CD14-positive monocyte (primary cell): ENCODE results near the gene SELL. TPM values are rescaled to one million over a fixed set of nuclear protein-coding genes. Genes with fewer than 3 reads are reported as not detected.

Experiments
- DNase-seq, 3 donors: peaks; one replicate each; pipeline ENCODE4 v3.0.0-alpha.2; 2011 to 2022
- H2AFZ ChIP-seq: 2 replicates; pipeline ENCODE4 v1.6.0; 2012; ENCODE audit warnings: mild to moderate bottlenecking, low read depth, low read length, inconsistent platforms; ENCODE audit not compliant: insufficient read depth, poor library complexity, severe bottlenecking
- H3K27ac ChIP-seq, 2 donors: 1 replicate in 1 of 2; 2 replicates in 1 of 2; pipeline ENCODE4 v1.5.1; 2012 to 2013; ENCODE audit warnings: low read length in 2 of 2, control low read depth in 1 of 2, inconsistent platforms in 1 of 2, low read depth in 1 of 2, mild to moderate bottlenecking in 1 of 2
- H3K27me3 ChIP-seq, 2 donors: one replicate each; pipeline versions ENCODE4 v1.6.0 to v1.6.1; 2011 to 2013; ENCODE audit warnings: low read length in 2 of 2; ENCODE audit not compliant: control insufficient read depth in 2 of 2, insufficient read depth in 2 of 2
- H3K36me3 ChIP-seq, 2 donors: replicated peaks in 1 of 2; 1 replicate in 1 of 2; 2 replicates in 1 of 2; pipeline versions ENCODE4 v1.5.1 to v1.6.1; 2012 to 2013; ENCODE audit warnings: low read length in 2 of 2, control low read depth in 1 of 2, inconsistent platforms in 1 of 2, mild to moderate bottlenecking in 1 of 2; ENCODE audit not compliant: insufficient read depth in 2 of 2, control insufficient read depth in 1 of 2
- H3K4me1 ChIP-seq, 2 donors: 1 replicate in 1 of 2; 2 replicates in 1 of 2; pipeline versions ENCODE4 v1.5.1 to v1.6.1; 2012 to 2013; ENCODE audit warnings: low read length in 2 of 2, control low read depth in 1 of 2, inconsistent platforms in 1 of 2, mild to moderate bottlenecking in 1 of 2, moderate library complexity in 1 of 2; ENCODE audit not compliant: insufficient read depth in 2 of 2, control insufficient read depth in 1 of 2
- H3K4me2 ChIP-seq: replicated peaks from 2 replicates; pipeline ENCODE3; 2012; ENCODE audit warnings: low read length, moderate library complexity, mild to moderate bottlenecking; ENCODE audit not compliant: poor library complexity, severe bottlenecking; ENCODE audit errors: extremely low read depth
- H3K4me3 ChIP-seq, 3 experiments: fragments of 200-600 bp in 1 of 3; sonication (generic) in 1 of 3; replicated peaks in 1 of 3; 1 replicate in 2 of 3; 2 replicates in 1 of 3; pipeline ENCODE4 v1.5.1; 2011 to 2013; ENCODE audit warnings: low read length in 3 of 3, mild to moderate bottlenecking in 3 of 3, control low read depth in 2 of 3, low read depth in 2 of 3, inconsistent platforms in 1 of 3, moderate library complexity in 1 of 3
- H3K79me2 ChIP-seq: 2 replicates; pipeline ENCODE4 v1.6.0; 2012; ENCODE audit warnings: mild to moderate bottlenecking, control low read depth, inconsistent platforms, low read length, moderate library complexity; ENCODE audit not compliant: insufficient read depth
- H3K9ac ChIP-seq: 2 replicates; pipeline ENCODE4 v1.6.0; 2017; ENCODE audit warnings: low read length, mild to moderate bottlenecking; ENCODE audit not compliant: insufficient read depth, poor library complexity, severe bottlenecking
- H3K9me3 ChIP-seq, 2 donors: replicated peaks in 1 of 2; 1 replicate in 1 of 2; 2 replicates in 1 of 2; pipeline versions ENCODE4 v1.5.1 to v1.6.1; 2012 to 2013; ENCODE audit warnings: low read length in 2 of 2, control low read depth in 1 of 2; ENCODE audit not compliant: control insufficient read depth in 1 of 2, insufficient read depth in 1 of 2
- H4K20me1 ChIP-seq: 2 replicates; pipeline ENCODE4 v1.6.0; 2012; ENCODE audit warnings: mild to moderate bottlenecking, low read length, control low read depth, moderate library complexity; ENCODE audit not compliant: insufficient read depth
- H3K27ac Mint-ChIP-seq, 7 donors: one replicate each; pipeline ENCODE4 v1.8.0; 2020; ENCODE audit warnings: mild to moderate bottlenecking in 7 of 7, mixed read lengths in 7 of 7, moderate library complexity in 6 of 7, inconsistent platforms in 2 of 7
- H3K27me3 Mint-ChIP-seq, 3 donors: one replicate each; pipeline ENCODE4 v1.8.0; 2021 to 2022; ENCODE audit warnings: low read depth in 3 of 3, mild to moderate bottlenecking in 3 of 3, mixed read lengths in 3 of 3, moderate library complexity in 3 of 3, inconsistent platforms in 1 of 3
- H3K36me3 Mint-ChIP-seq, 2 donors: one replicate each; pipeline ENCODE4 v1.8.0; 2020; ENCODE audit warnings: mixed read lengths in 2 of 2, inconsistent platforms in 1 of 2, mild to moderate bottlenecking in 1 of 2
- H3K4me1 Mint-ChIP-seq: one replicate; pipeline ENCODE4 v1.8.0; 2020; ENCODE audit warnings: mild to moderate bottlenecking, mixed read lengths
- H3K4me3 Mint-ChIP-seq, 2 donors: one replicate each; pipeline ENCODE4 v1.8.0; 2020; ENCODE audit warnings: mild to moderate bottlenecking in 2 of 2, mixed read lengths in 2 of 2, moderate library complexity in 1 of 2
- H3K9me3 Mint-ChIP-seq, 7 donors: one replicate each; pipeline ENCODE4 v1.8.0; 2020 to 2022; ENCODE audit warnings: mixed read lengths in 7 of 7, mild to moderate bottlenecking in 6 of 7, moderate library complexity in 6 of 7, inconsistent platforms in 2 of 7
- CTCF ChIP-seq: fragments of 200-600 bp; IDR thresholded peaks from one replicate; pipeline ENCODE4 v1.8.0; 2022; ENCODE audit warnings: antibody characterized with exemption, mild to moderate bottlenecking
- WGBS: methylation state at CpG from one replicate; pipeline ENCODE4 v1.1.5; 2013; ENCODE audit warnings: missing lambda C conversion rate; ENCODE audit not compliant: insufficient coverage; 5-methylcytosine and 5-hydroxymethylcytosine counted together
- intact Hi-C, 2 donors: fragments of 100-400 bp; cut with micrococcal nuclease; formaldehyde crosslinking; loops; one replicate each; pipeline versions ENCODE4 v1.15.0 to v1.15.1; 2023
- polyA plus RNA-seq, 3 donors: library from polyadenylated mRNA; depleted of rRNA in 1 of 3; unstranded in 2 of 3; stranded (reverse) in 1 of 3; fragments of 300-500 nt in 2 of 3; fragments of >200 nt in 1 of 3; fragmentation: Illumina TruSeq in 2 of 3; gene quantifications; 1 replicate in 2 of 3; 2 replicates in 1 of 3; pipeline ENCODE4 v1.2.3, GENCODE V29; 2012 to 2021

The SELL gene
- polyA plus RNA-seq, 3 donors = 153 to 1,885 (median 1,118) TPM

- no peak overlapping the region for H3K4me3 Mint-ChIP-seq
- no peak for DNase-seq
- peaks cover 0 to 6% (median 0%) of the 10 kb centered on the region in 7 donors for H3K9me3 Mint-ChIP-seq
- H3K27me3 Mint-ChIP-seq = peaks cover 2 to 6% (median 3%) of the 10 kb centered on the region in 3 donors
- Histone ChIP-seq H3K4me1 (no peaks in the 10 kb centered on the region), H3K27ac (no peak overlapping the region), H3K36me3 (no peaks in the 10 kb centered on the region), H3K4me3 (no peak overlapping the region), H2AFZ (no peak overlapping the region), H3K4me2 (no peak overlapping the region), H3K79me2 (no peaks in the 10 kb centered on the region), H3K27me3 (no peaks in the 10 kb centered on the region), H3K9me3 (no peaks in the 10 kb centered on the region), H3K9ac (no peak overlapping the region), H4K20me1 (no peaks in the 10 kb centered on the region)
- H3K27ac Mint-ChIP-seq = no peak overlapping the region
- 93% methylated on average over 3 of the region's 6 CpGs for WGBS
- no peak for TF ChIP-seq CTCF
- H3K4me1 Mint-ChIP-seq = no peaks in the 10 kb centered on the region
- intact Hi-C loops = no loop called here
- H3K36me3 Mint-ChIP-seq = no peaks in the 10 kb centered on the region
Observed at GRCh38 chr1:169741666-169742394, 30.4 kb upstream of the SELL start.

- no peak for TF ChIP-seq CTCF
- H3K27me3 Mint-ChIP-seq = peaks cover 1 to 8% (median 3%) of the 10 kb centered on the region in 3 donors
- 90% methylated on average over 2 of the region's 5 CpGs for WGBS
- no peak overlapping the region for H3K4me2 ChIP-seq
- no peaks in the 10 kb centered on the region for H4K20me1 ChIP-seq
- H3K9me3 Mint-ChIP-seq = peaks cover 0 to 6% (median 0%) of the 10 kb centered on the region in 7 donors
- no peak for DNase-seq
- H3K9ac ChIP-seq = no peak overlapping the region
- H3K9me3 ChIP-seq = no peaks in the 10 kb centered on the region
- H3K79me2 ChIP-seq = no peaks in the 10 kb centered on the region
- no peak overlapping the region for H3K27ac ChIP-seq
- H3K4me3 ChIP-seq = no peak overlapping the region
- no peaks in the 10 kb centered on the region for H3K4me1 ChIP-seq
- H3K36me3 Mint-ChIP-seq = no peaks in the 10 kb centered on the region
- no peak overlapping the region for H3K27ac Mint-ChIP-seq
- intact Hi-C loops = no loop called here
- H3K36me3 ChIP-seq = no peaks in the 10 kb centered on the region
- no peak overlapping the region for H2AFZ ChIP-seq
- no peaks in the 10 kb centered on the region for H3K4me1 Mint-ChIP-seq
- H3K27me3 ChIP-seq = no peaks in the 10 kb centered on the region
- no peak overlapping the region for H3K4me3 Mint-ChIP-seq
Observed at GRCh38 chr1:169739980-169740379, 28.6 kb upstream of the SELL start.
